GM12875 (cell line): ENCODE data around the gene GON4L.
"Not testable (repeated sequence)": the region's sequence is repeated elsewhere in the genome, so short reads cannot be mapped to it uniquely, and the experiment has no call there.

Source experiments
- H3K4me3 ChIP-seq: one replicate; pipeline ENCODE4 v1.5.1; 2011; ENCODE audit warnings: low read depth, low read length, control low read depth
- TF ChIP-seq, protein P1 (sequence below): IDR thresholded peaks from 2 replicates; pipeline ENCODE4 v1.5.1; 2011; ENCODE audit warnings: low read depth, mild to moderate bottlenecking, control low read depth, inconsistent platforms, low read length, moderate library complexity, borderline replicate concordance; ENCODE audit not compliant: insufficient read depth

GON4L gene

DNA sequence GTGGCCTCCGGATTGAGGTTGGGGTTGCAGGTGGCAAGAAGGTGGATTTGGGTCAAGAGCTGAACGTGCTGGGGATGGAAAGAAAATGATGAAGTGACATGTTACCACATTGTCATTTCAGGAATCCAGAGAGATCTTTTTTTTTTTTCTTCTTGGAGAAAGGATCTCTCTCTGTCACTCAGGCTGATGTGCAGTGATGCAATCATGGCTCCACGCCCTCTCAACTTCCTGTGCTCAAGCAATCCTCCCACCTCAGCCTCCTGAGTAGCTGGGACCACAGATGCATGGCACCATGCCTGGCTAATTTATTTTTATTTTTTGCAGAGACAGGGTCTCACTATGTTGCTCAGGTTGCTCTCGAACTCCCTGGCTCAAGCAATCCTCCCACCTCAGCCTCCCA lies 80.6 kb downstream of the GON4L start:
- TF ChIP-seq, protein P1, sequence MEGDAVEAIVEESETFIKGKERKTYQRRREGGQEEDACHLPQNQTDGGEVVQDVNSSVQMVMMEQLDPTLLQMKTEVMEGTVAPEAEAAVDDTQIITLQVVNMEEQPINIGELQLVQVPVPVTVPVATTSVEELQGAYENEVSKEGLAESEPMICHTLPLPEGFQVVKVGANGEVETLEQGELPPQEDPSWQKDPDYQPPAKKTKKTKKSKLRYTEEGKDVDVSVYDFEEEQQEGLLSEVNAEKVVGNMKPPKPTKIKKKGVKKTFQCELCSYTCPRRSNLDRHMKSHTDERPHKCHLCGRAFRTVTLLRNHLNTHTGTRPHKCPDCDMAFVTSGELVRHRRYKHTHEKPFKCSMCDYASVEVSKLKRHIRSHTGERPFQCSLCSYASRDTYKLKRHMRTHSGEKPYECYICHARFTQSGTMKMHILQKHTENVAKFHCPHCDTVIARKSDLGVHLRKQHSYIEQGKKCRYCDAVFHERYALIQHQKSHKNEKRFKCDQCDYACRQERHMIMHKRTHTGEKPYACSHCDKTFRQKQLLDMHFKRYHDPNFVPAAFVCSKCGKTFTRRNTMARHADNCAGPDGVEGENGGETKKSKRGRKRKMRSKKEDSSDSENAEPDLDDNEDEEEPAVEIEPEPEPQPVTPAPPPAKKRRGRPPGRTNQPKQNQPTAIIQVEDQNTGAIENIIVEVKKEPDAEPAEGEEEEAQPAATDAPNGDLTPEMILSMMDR: no peak
- no peak overlapping the region for H3K4me3 ChIP-seq

DNA sequence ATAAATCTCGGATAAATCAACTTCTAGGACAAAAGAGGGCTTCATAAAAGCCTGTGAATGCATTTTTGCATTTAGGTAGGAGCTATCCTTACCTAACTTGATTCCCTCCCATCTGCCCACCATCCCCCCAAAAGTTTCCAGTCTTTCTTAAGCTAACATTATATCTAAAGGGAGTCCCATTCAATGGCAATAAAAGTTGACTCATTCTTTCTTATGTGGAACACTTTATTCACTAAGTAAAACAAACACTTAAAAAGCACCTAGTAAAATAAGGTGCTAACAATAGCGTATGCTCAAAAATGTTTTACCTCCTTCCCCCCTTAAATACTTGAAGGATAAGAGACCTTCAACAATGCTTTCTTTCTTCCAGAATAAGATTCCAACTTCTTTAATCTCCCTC lies 83.8 kb downstream of the GON4L start:
- no peak overlapping the region for H3K4me3 ChIP-seq

DNA sequence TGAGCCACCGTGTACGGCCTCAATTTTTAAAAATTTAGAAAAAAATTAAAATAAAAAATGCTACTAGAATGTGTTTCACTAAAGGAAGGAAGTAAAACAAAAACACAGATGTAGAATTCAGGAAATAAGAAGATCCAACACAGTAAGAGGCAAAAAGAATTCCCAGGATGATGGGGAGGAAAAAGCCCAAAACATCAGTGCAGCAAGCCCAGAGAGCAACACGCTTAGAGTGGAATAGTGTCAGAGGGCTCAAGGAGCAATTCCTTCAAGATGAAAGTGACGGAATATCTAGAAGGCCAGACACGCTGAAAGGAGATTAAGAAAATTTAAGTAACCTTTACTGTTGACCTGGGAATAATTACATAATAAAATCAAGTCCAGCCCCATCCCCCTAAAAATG lies 87.8 kb downstream of the GON4L start:
- TF ChIP-seq, protein P1: no peak
- no peak overlapping the region for H3K4me3 ChIP-seq

More for the DNA sequence above, 83.8 kb downstream of the GON4L start:
- TF ChIP-seq, protein P1: no peak

DNA sequence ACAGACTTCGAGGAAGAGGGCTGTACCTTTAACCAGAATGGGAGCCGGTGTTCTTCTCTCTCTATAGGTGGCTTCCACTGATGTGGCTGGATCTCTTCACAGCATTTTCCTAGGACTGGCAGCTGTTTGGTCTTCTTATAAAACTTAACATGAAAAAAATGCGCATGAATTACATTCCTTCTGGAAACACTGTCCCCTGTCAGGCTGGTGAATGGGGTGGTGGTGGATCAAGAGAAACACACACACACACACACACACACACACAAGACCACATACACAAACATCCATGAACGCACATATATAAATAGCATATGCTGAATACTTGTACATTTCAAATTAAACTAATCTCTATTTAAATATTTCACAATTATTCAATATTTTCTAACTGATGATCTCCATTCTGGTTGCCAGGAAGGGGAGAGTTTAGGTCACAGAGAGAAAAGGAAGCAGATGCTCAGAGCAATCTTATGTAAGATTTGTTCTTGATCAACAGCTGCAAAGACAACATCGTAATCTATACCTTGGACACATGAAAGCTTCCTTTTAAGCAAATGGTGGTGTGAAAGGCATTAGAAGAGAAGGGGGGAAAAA lies 89.5 kb downstream of the GON4L start:
- not testable (repeated sequence) for H3K4me3 ChIP-seq

DNA sequence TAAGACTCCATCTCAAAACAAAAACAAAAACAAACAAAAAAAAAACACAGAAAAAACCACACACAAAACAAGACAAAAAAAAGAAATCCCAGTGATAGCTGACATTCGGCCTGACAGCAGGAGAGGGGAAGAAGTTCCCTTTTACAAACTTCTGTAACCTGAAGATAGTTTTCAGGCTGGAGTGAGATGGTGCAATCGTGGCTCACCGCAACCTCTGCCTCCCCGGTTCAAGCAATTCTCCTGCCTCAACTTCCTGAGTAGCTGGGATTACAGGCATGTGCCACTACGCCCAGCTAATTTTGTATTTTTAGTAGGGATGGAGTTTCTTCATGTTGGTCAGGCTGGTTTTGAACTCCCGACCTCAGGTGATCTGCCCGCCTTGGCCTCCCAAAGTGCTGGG lies 93.0 kb downstream of the GON4L start:
- not testable (repeated sequence) for H3K4me3 ChIP-seq

DNA sequence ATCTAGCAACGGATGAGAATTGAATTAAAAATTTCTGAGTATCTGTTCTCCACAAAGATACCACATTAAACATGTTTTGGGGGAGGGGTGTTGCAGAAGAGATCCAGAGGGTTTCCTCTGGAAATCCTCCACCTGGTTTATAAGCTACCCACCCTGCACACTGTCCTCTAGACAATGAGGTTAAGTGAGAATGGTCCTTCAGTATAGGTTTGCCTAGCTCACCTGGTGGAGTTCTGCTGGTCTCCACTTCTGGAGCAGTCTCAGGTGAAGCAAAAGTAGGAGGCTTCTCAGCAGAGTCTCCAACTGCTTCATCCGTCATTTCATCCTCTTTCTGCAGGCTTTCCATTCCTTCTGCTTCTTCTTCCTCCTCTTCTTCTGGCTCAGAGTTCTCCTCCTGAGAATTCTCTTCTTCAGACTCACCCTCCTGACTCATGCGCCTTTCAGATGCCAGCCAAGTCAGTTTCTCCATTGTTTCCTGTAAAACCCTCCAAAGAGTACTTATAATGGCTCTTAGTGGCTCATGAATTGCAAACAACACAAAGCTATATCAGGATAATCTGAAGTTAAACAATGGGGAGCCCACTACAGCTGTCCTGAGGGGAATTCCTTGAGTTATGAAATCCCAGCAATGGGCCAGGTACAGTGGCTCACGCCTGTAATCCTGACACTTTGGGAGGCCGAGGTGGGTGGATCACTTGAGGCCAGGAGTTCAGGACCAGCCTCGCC lies 93.8 kb downstream of the GON4L start:
- not testable (repeated sequence) for H3K4me3 ChIP-seq

DNA sequence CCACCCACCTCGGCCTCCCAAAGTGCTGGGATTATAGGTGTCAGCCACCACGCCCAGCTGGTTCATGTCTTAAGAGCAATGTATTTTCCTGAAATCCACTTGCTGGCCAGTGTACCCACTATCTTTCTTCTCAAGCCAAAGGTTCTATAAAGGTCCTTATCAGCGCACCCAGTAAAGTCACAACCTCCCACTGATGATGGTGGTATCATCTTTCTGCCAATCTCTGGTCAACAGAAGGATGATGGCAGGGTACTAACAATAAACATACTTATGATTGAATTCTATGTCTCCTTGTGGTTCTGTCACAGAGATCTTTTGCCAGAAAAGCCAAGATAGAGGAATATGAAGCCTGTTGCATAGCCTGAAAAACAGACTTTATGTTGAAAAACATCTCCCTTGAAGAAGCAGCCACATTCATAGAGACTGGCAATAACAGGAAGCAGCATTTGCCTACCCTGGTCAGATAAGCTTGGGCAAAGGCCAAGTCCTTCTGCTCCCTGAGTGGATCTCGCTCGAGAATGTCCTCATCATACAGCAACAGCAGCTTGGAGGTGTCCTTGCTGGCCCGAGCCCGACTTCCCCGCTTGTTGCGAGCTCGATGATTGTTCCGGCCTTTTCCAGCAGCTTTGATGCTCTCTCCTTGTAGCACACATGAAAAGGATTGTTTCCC lies 95.1 kb downstream of the GON4L start:
- TF ChIP-seq, protein P1: no peak
- no peak overlapping the region for H3K4me3 ChIP-seq

DNA sequence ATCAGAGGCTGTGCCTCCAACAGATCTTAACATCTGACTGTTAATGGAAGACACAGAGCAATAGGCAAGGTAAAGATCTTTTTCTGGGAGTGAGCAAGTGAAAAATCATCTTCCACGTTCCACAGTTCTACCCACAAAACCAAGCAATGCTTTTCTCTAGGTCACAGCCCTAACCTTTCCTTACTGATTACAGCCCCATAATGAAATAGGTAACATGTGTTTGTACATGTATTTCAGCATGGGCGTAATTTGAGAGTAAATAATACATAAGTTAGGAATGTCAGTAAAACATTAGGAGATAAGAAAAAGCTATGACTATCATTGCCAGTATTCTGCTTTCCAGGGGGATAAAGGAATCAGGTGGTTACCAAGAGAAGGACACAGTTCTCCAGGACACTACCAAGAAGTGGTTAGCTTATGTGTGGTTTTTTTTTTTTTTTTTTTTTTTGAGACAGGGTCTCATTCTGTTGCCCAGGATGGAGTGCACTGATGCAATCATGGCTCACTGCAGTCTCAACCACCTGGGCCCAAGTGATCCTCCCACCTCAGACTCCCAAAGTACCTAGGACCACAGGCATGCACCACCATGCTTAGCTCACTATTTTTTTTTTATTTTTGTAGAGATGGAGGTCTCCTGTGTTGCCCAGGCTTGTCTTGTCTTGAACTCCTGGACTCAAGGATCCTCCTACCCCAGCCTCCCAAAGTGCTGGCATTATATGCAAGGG lies 96.1 kb downstream of the GON4L start:
- no peak overlapping the region for H3K4me3 ChIP-seq
- TF ChIP-seq, protein P1: no peak
